Measurements from ENCODE around the gene FERMT3.
"Not testable (repeated sequence)": the region's sequence is repeated elsewhere in the genome, so short reads cannot be mapped to it uniquely, and the experiment has no call there.

Gene FERMT3

GRCh38 chr11:64241491-64242374 is 35.2 kb downstream of the FERMT3 start:
- H3K4me3 ChIP-seq (ENCODE audit: low read depth, low read length), result peak overlapping the region; percentile 89
- DNase-seq (ENCODE audit: low read depth), result peak; percentile 69
- no peak for TF ChIP-seq CTCF (IDR thresholded peaks at IDR 0.05; ENCODE audit: insufficient read depth, low read depth, low read length, missing control alignments)

GRCh38 chr11:64243236-64243854 is 36.8 kb downstream of the FERMT3 start:
- H3K4me3 ChIP-seq (ENCODE audit: low read depth, low read length), result no peak overlapping the region
- no peak for DNase-seq (ENCODE audit: low read depth)
- TF ChIP-seq CTCF (IDR thresholded peaks at IDR 0.05; ENCODE audit: insufficient read depth, low read depth, low read length, missing control alignments), result no peak

- no peak for TF ChIP-seq CTCF (IDR thresholded peaks at IDR 0.05; ENCODE audit: insufficient read depth, low read depth, low read length, missing control alignments)
- DNase-seq (ENCODE audit: low read depth), result no peak
- H3K4me3 ChIP-seq (ENCODE audit: low read depth, low read length), result no peak overlapping the region
These were observed 37.6 kb downstream of the FERMT3 start for GRCh38 chr11:64244107-64244506.

GRCh38 chr11:64244966-64245365 is 38.4 kb downstream of the FERMT3 start:
- DNase-seq (ENCODE audit: low read depth), result no peak
- H3K4me3 ChIP-seq (ENCODE audit: low read depth, low read length), result peak overlapping the region; percentile 73
- no peak for TF ChIP-seq CTCF (IDR thresholded peaks at IDR 0.05; ENCODE audit: insufficient read depth, low read depth, low read length, missing control alignments)

- DNase-seq (ENCODE audit: low read depth), result peak; percentile 53
- H3K4me3 ChIP-seq (ENCODE audit: low read depth, low read length), result peak overlapping the region; percentile 73
- TF ChIP-seq CTCF (IDR thresholded peaks at IDR 0.05; ENCODE audit: insufficient read depth, low read depth, low read length, missing control alignments), result no peak
These were observed 38.9 kb downstream of the FERMT3 start for GRCh38 chr11:64245401-64245796.

- peak; percentile 73 for DNase-seq (ENCODE audit: low read depth)
- no peak for TF ChIP-seq CTCF (IDR thresholded peaks at IDR 0.05; ENCODE audit: insufficient read depth, low read depth, low read length, missing control alignments)
These were observed 39.5 kb downstream of the FERMT3 start for GRCh38 chr11:64245797-64246620.

GRCh38 chr11:64246621-64246870 is 40.0 kb downstream of the FERMT3 start:
- peak overlapping the region; percentile 73; the same call in 1 of the 2 replicates for H3K4me3 ChIP-seq (ENCODE audit: low read depth, low read length)
- DNase-seq (ENCODE audit: low read depth), result not testable (repeated sequence)

More at GRCh38 chr11:64245797-64246620, 39.5 kb downstream of the FERMT3 start:
- H3K4me3 ChIP-seq (ENCODE audit: low read depth, low read length), result peak overlapping the region; percentile 73
